Measurements from ENCODE around the gene FLAD1. TPM values are rescaled to one million over a fixed set of nuclear protein-coding genes. Genes with fewer than 3 reads are reported as not detected.

FLAD1 gene
- total and polyA plus RNA-seq, 2 experiments from 2014 or later, result 74.5 to 75.0 TPM

DNA sequence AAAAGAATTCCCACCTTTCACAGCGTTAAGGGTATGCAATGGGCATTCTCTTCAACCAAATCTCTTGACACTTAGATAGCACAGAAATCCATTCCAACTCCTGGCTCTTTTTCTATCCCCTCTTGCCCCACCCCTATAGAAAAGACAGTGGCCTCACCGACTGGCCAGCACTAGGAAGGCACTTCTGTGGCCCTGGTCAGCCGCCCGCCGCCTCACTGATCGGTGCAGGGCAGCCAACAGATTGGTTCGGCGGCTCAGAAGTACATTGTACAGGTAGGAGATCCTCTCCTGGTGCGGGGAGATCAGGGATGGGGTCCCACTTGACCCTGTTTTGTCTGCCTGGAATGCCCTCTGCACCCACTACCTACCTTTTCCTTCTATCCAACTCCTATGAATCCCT lies 41.2 kb downstream of the FLAD1 start:
- no peaks in the 10 kb centered on the region; the same call in 1 of the 2 replicates for H3K4me1 ChIP-seq (ENCODE audit: insufficient read depth)
- H3K36me3 ChIP-seq (ENCODE audit: insufficient read depth), result no peaks in the 10 kb centered on the region
- no peak overlapping the region for H3K4me2 ChIP-seq
- no peak overlapping the region for H3K4me3 ChIP-seq
- no peak overlapping the region for H3K27ac ChIP-seq (ENCODE audit: low read depth)
- ATAC-seq, result no peak
- Mint-ChIP-seq H3K27me3 (ENCODE audit: insufficient read depth, low read depth, poor library complexity) (peaks cover 25% of the 10 kb centered on the region), H3K4me1 (peaks cover 19% of the 10 kb centered on the region), H3K36me3 (ENCODE audit: low read depth) (peaks cover 3% of the 10 kb centered on the region; the same call in 2 of the 3 replicates), H3K4me3 (no peak overlapping the region), H3K9me3 (no peaks in the 10 kb centered on the region), H3K27ac (no peak overlapping the region)
- H2AFZ ChIP-seq, result no peak overlapping the region
- H3K9me2 ChIP-seq (ENCODE audit: insufficient read depth), result no peaks in the 10 kb centered on the region
- no peak for DNase-seq (ENCODE audit: low spot score)
- H3F3A ChIP-seq (replicated peaks; ENCODE audit: low read depth), result no peaks in the 10 kb centered on the region
- no peaks in the 10 kb centered on the region for H3K27me3 ChIP-seq (ENCODE audit: insufficient read depth)
- TF ChIP-seq ZNF331 (CRISPR knock-in tag; IDR thresholded peaks at IDR 0.05; ENCODE audit: low read depth), result no peak
- TF ChIP-seq CTCF (conservative IDR thresholded peaks at IDR 0.05; ENCODE audit: low read depth in 2 of 2), result no peak
- TF ChIP-seq POLR2AphosphoS5 (IDR thresholded peaks at IDR 0.05; ENCODE audit: low read depth), result no peak
- TF ChIP-seq EZH2 (IDR thresholded peaks at IDR 0.05; ENCODE audit: low read depth, unreplicated experiment), result no peak
- TF ChIP-seq EZH2phosphoT487 (IDR thresholded peaks at IDR 0.05; ENCODE audit: unreplicated experiment), result no peak
- no peak for TF ChIP-seq ZNF114 (CRISPR knock-in tag; IDR thresholded peaks at IDR 0.05)
- TF ChIP-seq STAT1 (IDR thresholded peaks at IDR 0.05; ENCODE audit: unreplicated experiment), result no peak
- TF ChIP-seq, protein P1, sequence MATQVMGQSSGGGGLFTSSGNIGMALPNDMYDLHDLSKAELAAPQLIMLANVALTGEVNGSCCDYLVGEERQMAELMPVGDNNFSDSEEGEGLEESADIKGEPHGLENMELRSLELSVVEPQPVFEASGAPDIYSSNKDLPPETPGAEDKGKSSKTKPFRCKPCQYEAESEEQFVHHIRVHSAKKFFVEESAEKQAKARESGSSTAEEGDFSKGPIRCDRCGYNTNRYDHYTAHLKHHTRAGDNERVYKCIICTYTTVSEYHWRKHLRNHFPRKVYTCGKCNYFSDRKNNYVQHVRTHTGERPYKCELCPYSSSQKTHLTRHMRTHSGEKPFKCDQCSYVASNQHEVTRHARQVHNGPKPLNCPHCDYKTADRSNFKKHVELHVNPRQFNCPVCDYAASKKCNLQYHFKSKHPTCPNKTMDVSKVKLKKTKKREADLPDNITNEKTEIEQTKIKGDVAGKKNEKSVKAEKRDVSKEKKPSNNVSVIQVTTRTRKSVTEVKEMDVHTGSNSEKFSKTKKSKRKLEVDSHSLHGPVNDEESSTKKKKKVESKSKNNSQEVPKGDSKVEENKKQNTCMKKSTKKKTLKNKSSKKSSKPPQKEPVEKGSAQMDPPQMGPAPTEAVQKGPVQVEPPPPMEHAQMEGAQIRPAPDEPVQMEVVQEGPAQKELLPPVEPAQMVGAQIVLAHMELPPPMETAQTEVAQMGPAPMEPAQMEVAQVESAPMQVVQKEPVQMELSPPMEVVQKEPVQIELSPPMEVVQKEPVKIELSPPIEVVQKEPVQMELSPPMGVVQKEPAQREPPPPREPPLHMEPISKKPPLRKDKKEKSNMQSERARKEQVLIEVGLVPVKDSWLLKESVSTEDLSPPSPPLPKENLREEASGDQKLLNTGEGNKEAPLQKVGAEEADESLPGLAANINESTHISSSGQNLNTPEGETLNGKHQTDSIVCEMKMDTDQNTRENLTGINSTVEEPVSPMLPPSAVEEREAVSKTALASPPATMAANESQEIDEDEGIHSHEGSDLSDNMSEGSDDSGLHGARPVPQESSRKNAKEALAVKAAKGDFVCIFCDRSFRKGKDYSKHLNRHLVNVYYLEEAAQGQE (IDR thresholded peaks at IDR 0.05; ENCODE audit: unreplicated experiment), result no peak
- TF ChIP-seq, protein P2, sequence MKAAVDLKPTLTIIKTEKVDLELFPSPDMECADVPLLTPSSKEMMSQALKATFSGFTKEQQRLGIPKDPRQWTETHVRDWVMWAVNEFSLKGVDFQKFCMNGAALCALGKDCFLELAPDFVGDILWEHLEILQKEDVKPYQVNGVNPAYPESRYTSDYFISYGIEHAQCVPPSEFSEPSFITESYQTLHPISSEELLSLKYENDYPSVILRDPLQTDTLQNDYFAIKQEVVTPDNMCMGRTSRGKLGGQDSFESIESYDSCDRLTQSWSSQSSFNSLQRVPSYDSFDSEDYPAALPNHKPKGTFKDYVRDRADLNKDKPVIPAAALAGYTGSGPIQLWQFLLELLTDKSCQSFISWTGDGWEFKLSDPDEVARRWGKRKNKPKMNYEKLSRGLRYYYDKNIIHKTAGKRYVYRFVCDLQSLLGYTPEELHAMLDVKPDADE (IDR thresholded peaks at IDR 0.05), result no peak
- TF ChIP-seq, protein P3, sequence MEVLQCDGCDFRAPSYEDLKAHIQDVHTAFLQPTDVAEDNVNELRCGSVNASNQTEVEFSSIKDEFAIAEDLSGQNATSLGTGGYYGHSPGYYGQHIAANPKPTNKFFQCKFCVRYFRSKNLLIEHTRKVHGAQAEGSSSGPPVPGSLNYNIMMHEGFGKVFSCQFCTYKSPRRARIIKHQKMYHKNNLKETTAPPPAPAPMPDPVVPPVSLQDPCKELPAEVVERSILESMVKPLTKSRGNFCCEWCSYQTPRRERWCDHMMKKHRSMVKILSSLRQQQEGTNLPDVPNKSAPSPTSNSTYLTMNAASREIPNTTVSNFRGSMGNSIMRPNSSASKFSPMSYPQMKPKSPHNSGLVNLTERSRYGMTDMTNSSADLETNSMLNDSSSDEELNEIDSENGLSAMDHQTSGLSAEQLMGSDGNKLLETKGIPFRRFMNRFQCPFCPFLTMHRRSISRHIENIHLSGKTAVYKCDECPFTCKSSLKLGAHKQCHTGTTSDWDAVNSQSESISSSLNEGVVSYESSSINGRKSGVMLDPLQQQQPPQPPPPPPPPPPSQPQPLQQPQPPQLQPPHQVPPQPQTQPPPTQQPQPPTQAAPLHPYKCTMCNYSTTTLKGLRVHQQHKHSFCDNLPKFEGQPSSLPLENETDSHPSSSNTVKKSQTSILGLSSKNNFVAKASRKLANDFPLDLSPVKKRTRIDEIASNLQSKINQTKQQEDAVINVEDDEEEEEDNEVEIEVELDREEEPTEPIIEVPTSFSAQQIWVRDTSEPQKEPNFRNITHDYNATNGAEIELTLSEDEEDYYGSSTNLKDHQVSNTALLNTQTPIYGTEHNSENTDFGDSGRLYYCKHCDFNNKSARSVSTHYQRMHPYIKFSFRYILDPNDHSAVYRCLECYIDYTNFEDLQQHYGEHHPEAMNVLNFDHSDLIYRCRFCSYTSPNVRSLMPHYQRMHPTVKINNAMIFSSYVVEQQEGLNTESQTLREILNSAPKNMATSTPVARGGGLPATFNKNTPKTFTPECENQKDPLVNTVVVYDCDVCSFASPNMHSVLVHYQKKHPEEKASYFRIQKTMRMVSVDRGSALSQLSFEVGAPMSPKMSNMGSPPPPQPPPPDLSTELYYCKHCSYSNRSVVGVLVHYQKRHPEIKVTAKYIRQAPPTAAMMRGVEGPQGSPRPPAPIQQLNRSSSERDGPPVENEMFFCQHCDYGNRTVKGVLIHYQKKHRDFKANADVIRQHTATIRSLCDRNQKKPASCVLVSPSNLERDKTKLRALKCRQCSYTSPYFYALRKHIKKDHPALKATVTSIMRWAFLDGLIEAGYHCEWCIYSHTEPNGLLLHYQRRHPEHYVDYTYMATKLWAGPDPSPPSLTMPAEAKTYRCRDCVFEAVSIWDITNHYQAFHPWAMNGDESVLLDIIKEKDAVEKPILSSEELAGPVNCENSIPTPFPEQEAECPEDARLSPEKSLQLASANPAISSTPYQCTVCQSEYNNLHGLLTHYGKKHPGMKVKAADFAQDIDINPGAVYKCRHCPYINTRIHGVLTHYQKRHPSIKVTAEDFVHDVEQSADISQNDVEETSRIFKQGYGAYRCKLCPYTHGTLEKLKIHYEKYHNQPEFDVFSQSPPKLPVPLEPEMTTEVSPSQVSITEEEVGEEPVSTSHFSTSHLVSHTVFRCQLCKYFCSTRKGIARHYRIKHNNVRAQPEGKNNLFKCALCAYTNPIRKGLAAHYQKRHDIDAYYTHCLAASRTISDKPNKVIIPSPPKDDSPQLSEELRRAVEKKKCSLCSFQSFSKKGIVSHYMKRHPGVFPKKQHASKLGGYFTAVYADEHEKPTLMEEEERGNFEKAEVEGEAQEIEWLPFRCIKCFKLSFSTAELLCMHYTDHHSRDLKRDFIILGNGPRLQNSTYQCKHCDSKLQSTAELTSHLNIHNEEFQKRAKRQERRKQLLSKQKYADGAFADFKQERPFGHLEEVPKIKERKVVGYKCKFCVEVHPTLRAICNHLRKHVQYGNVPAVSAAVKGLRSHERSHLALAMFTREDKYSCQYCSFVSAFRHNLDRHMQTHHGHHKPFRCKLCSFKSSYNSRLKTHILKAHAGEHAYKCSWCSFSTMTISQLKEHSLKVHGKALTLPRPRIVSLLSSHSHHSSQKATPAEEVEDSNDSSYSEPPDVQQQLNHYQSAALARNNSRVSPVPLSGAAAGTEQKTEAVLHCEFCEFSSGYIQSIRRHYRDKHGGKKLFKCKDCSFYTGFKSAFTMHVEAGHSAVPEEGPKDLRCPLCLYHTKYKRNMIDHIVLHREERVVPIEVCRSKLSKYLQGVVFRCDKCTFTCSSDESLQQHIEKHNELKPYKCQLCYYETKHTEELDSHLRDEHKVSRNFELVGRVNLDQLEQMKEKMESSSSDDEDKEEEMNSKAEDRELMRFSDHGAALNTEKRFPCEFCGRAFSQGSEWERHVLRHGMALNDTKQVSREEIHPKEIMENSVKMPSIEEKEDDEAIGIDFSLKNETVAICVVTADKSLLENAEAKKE (CRISPR knock-in tag; IDR thresholded peaks at IDR 0.05), result no peak
- no peak for TF ChIP-seq CREB1 (CRISPR knock-in tag; IDR thresholded peaks at IDR 0.05; ENCODE audit: low read depth)
- TF ChIP-seq JUNB (IDR thresholded peaks at IDR 0.05; ENCODE audit: unreplicated experiment), result no peak
- TF ChIP-seq NANOG (IDR thresholded peaks at IDR 0.05; ENCODE audit: borderline replicate concordance), result no peak
- H3K79me2 ChIP-seq (replicated peaks; ENCODE audit: insufficient read depth), result no peaks in the 10 kb centered on the region
- no peaks in the 10 kb centered on the region for H4K20me1 ChIP-seq (replicated peaks; ENCODE audit: insufficient read depth)

Measured in GM23338 (cell line).